SK-N-SH (cell line): Measurements from ENCODE around the gene ISM1.

ENCODE experiments used
- CTCF ChIP-seq: fragments of 200-600 bp; sonication (generic); IDR thresholded peaks from 2 replicates; pipeline ENCODE4 v1.6.1; 2017; ENCODE audit warnings: antibody characterized with exemption, mild to moderate bottlenecking, moderate library complexity
- ELF1 ChIP-seq: IDR thresholded peaks from 2 replicates; pipeline ENCODE4 v1.4.0; 2012
- EZH2phosphoT487 ChIP-seq: fragments of 200-600 bp; sonication (generic); IDR thresholded peaks from 2 replicates; pipeline ENCODE4 v1.6.1; 2017; ENCODE audit warnings: low read depth, mixed run types, mild to moderate bottlenecking, antibody characterized with exemption, moderate library complexity, borderline replicate concordance
- JUND ChIP-seq: IDR thresholded peaks from 2 replicates; pipeline ENCODE4 v1.4.0; 2012
- MAX ChIP-seq: IDR thresholded peaks from 2 replicates; pipeline ENCODE4 v1.4.0; 2012; ENCODE audit warnings: low read depth
- NFIC ChIP-seq: IDR thresholded peaks from 2 replicates; pipeline ENCODE4 v1.4.0; 2012; ENCODE audit warnings: borderline replicate concordance
- RAD21 ChIP-seq: IDR thresholded peaks from 2 replicates; pipeline ENCODE4 v1.6.1; 2012; ENCODE audit warnings: mild to moderate bottlenecking, low read length
- REST ChIP-seq: IDR thresholded peaks from 2 replicates; pipeline ENCODE4 v1.6.1; 2012; ENCODE audit warnings: mild to moderate bottlenecking, low read depth, low read length, moderate library complexity
- SIN3A ChIP-seq: IDR thresholded peaks from 2 replicates; pipeline ENCODE4 v1.6.1; 2012; ENCODE audit warnings: low read depth, mild to moderate bottlenecking, low read length, moderate library complexity, borderline replicate concordance
- TCF12 ChIP-seq: IDR thresholded peaks from 2 replicates; pipeline ENCODE4 v1.4.0; 2012
- TEAD4 ChIP-seq: IDR thresholded peaks from 2 replicates; pipeline ENCODE4 v1.4.0; 2012; ENCODE audit warnings: mild to moderate bottlenecking, borderline replicate concordance; ENCODE audit not compliant: insufficient read depth
- USF1 ChIP-seq: IDR thresholded peaks from 2 replicates; pipeline ENCODE4 v1.4.0; 2012; ENCODE audit warnings: low read depth, borderline replicate concordance
- USF2 ChIP-seq: fragments of 150-350 bp; IDR thresholded peaks from 2 replicates; pipeline ENCODE4 v1.6.1; 2017; ENCODE audit warnings: antibody characterized with exemption, low read length, low read depth, borderline replicate concordance

- TF ChIP-seq EZH2phosphoT487 (no peak), CTCF (no peak), JUND (no peak), TCF12 (no peak), USF1 (no peak), REST (no peak), MAX (no peak), SIN3A (no peak), TEAD4 (no peak), USF2 (no peak), ELF1 (no peak), NFIC (no peak), RAD21 (no peak)
These were observed 119.0 kb downstream of the ISM1 start for GRCh38 chr20:13340088-13340487.
